IPS DF 4.7 (cell line): ENCODE measurements around the gene GPR176.

Source experiments
- DNase-seq: peaks from one replicate; pipeline ENCODE4 v3.0.0-alpha.2; 2013; ENCODE audit warnings: low spot score; ENCODE audit errors: extremely low read depth

Gene GPR176

GRCh38 chr15:39808909-39809308 lies 111.2 kb downstream of the GPR176 start:
- no peak for DNase-seq

- no peak for DNase-seq
These were observed 112.3 kb downstream of the GPR176 start for GRCh38 chr15:39807791-39808190.

- DNase-seq: no peak
These were observed 116.0 kb downstream of the GPR176 start for GRCh38 chr15:39804026-39804425.

- no peak for DNase-seq
These were observed 117.0 kb downstream of the GPR176 start for GRCh38 chr15:39803016-39803415.

GRCh38 chr15:39801641-39802309 lies 118.3 kb downstream of the GPR176 start:
- DNase-seq: no peak

- no peak for DNase-seq
These were observed 120.5 kb downstream of the GPR176 start for GRCh38 chr15:39799552-39800011.

- no peak for DNase-seq
These were observed 121.7 kb downstream of the GPR176 start for GRCh38 chr15:39798382-39798781.

- DNase-seq: no peak
These were observed 122.7 kb downstream of the GPR176 start for GRCh38 chr15:39797407-39797806.

GRCh38 chr15:39796601-39797000 lies 123.5 kb downstream of the GPR176 start:
- DNase-seq: no peak

- no peak for DNase-seq
These were observed 124.6 kb downstream of the GPR176 start for GRCh38 chr15:39795486-39795885.

- no peak for DNase-seq
These were observed 125.1 kb downstream of the GPR176 start for GRCh38 chr15:39794954-39795353.

GRCh38 chr15:39793923-39794322 lies 126.1 kb downstream of the GPR176 start:
- DNase-seq: no peak

- no peak for DNase-seq
These were observed 127.2 kb downstream of the GPR176 start for GRCh38 chr15:39792844-39793335.

GRCh38 chr15:39792025-39792843 lies 127.8 kb downstream of the GPR176 start:
- no peak for DNase-seq

- no peak for DNase-seq
These were observed 130.3 kb downstream of the GPR176 start for GRCh38 chr15:39789736-39790135.

GRCh38 chr15:39788800-39789565 lies 131.1 kb downstream of the GPR176 start:
- DNase-seq: no peak

- no peak for DNase-seq
These were observed 132.0 kb downstream of the GPR176 start for GRCh38 chr15:39788108-39788507.

GRCh38 chr15:39787479-39787878 lies 132.6 kb downstream of the GPR176 start:
- DNase-seq: no peak

GRCh38 chr15:39786447-39787056 lies 133.5 kb downstream of the GPR176 start:
- no peak for DNase-seq

GRCh38 chr15:39785841-39786240 lies 134.2 kb downstream of the GPR176 start:
- DNase-seq: no peak

GRCh38 chr15:39785139-39785538 lies 134.9 kb downstream of the GPR176 start:
- no peak for DNase-seq
